Smooth muscle cell (in vitro differentiated cells): ENCODE data around the gene TBC1D5. TPM values are rescaled to one million over a fixed set of nuclear protein-coding genes. Genes with fewer than 3 reads are reported as not detected.

ENCODE experiments used
- DNase-seq: peaks from one replicate; lab custom pipeline; 2025; ENCODE audit not compliant: unreplicated experiment; lab: John Stamatoyannopoulos, UW
- H2AFZ ChIP-seq: fragments of 200-600 bp; sonication (generic); 2 replicates; pipeline ENCODE4 v1.6.0; 2016; ENCODE audit warnings: antibody characterized with exemption, low read depth, mild to moderate bottlenecking
- H3F3A ChIP-seq: fragments of 200-600 bp; sonication (generic); 2 replicates; pipeline ENCODE4 v1.6.0; 2017; ENCODE audit warnings: antibody characterized with exemption, low read depth
- H3K27ac ChIP-seq: fragments of 200-600 bp; sonication (generic); 2 replicates; pipeline ENCODE4 v1.5.1; 2016; ENCODE audit warnings: low read depth, mild to moderate bottlenecking
- H3K27me3 ChIP-seq: fragments of 200-600 bp; sonication (generic); 2 replicates; pipeline ENCODE4 v1.6.1; 2016; ENCODE audit warnings: low read depth, mild to moderate bottlenecking
- H3K36me3 ChIP-seq: fragments of 200-600 bp; sonication (generic); 2 replicates; pipeline ENCODE4 v1.5.1; 2016; ENCODE audit warnings: low read depth
- H3K4me1 ChIP-seq: fragments of 200-600 bp; sonication (generic); 2 replicates; pipeline ENCODE4 v1.5.1; 2016; ENCODE audit warnings: low read depth
- H3K4me2 ChIP-seq: fragments of 200-600 bp; sonication (generic); 2 replicates; pipeline ENCODE4 v1.6.0; 2016; ENCODE audit warnings: mild to moderate bottlenecking
- H3K4me3 ChIP-seq: fragments of 200-600 bp; sonication (generic); 2 replicates; pipeline ENCODE4 v1.5.1; 2016; ENCODE audit warnings: mild to moderate bottlenecking
- H3K79me2 ChIP-seq: fragments of 200-600 bp; sonication (generic); 2 replicates; pipeline ENCODE4 v1.6.0; 2016; ENCODE audit warnings: low read depth, mild to moderate bottlenecking
- H3K9ac ChIP-seq: fragments of 200-600 bp; sonication (generic); 2 replicates; pipeline ENCODE4 v1.6.0; 2016; ENCODE audit warnings: low read depth
- H3K9me3 ChIP-seq: fragments of 200-600 bp; sonication (generic); replicated peaks from 2 replicates; pipeline ENCODE4 v1.5.1; 2016; ENCODE audit warnings: low read depth
- H4K20me1 ChIP-seq: fragments of 200-600 bp; sonication (generic); 2 replicates; pipeline ENCODE4 v1.6.0; 2016; ENCODE audit warnings: low read depth
- WGBS: methylation state at CpG from one replicate; pipeline ENCODE4 v1.1.7; 2016; ENCODE audit warnings: low lambda C conversion rate; 5-methylcytosine and 5-hydroxymethylcytosine counted together
- polyA plus RNA-seq: library from polyadenylated mRNA; unstranded; fragments of >200 nt; fragmentation: Nextera tagmentation; extraction: Ambion mirVana; gene quantifications from 2 replicates; pipeline ENCODE4 v1.2.1, GENCODE V29; 2016
- total RNA-seq: library from RNA; depleted of rRNA; stranded (reverse); fragments of >200 nt; gene quantifications from 2 replicates; pipeline ENCODE4 v1.2.3, GENCODE V29; 2014
- TF ChIP-seq, protein P1 (sequence below): fragments of 200-600 bp; sonication (generic); IDR thresholded peaks from 2 replicates; pipeline ENCODE4 v1.5.1; 2017; ENCODE audit warnings: borderline replicate concordance, mild to moderate bottlenecking, antibody characterized with exemption; ENCODE audit not compliant: insufficient read depth, poor library complexity, severe bottlenecking

TBC1D5 gene
- total and polyA plus RNA-seq, 2 experiments from 2014 or later = 14.6 to 35.3 TPM

DNA sequence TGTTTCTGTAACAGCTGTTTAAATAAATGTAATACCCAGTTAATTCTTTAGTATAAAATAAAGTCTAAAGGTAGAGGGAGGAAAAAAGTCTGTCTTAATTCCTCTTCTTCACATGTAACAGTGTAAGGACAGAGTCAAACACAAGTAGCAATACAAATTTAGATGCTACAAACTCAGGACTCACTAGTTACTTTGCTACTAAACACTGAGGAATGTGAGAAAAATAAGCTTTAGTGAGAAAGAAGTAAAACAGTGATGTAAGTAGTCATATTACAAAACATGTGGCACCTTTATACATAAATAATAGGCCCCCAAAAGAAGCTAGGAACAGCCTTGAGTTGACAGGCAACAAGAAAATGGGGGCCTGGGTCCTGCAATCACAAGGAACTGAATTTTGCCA lies 113.0 kb downstream of the TBC1D5 start:
- no peaks in the 10 kb centered on the region for H3K79me2 ChIP-seq
- H3K4me1 ChIP-seq = peaks cover 23% of the 10 kb centered on the region
- H3K9ac ChIP-seq = no peak overlapping the region
- TF ChIP-seq, protein P1, sequence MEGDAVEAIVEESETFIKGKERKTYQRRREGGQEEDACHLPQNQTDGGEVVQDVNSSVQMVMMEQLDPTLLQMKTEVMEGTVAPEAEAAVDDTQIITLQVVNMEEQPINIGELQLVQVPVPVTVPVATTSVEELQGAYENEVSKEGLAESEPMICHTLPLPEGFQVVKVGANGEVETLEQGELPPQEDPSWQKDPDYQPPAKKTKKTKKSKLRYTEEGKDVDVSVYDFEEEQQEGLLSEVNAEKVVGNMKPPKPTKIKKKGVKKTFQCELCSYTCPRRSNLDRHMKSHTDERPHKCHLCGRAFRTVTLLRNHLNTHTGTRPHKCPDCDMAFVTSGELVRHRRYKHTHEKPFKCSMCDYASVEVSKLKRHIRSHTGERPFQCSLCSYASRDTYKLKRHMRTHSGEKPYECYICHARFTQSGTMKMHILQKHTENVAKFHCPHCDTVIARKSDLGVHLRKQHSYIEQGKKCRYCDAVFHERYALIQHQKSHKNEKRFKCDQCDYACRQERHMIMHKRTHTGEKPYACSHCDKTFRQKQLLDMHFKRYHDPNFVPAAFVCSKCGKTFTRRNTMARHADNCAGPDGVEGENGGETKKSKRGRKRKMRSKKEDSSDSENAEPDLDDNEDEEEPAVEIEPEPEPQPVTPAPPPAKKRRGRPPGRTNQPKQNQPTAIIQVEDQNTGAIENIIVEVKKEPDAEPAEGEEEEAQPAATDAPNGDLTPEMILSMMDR = no peak
- H3K9me3 ChIP-seq = no peaks in the 10 kb centered on the region
- H3K27ac ChIP-seq = no peak overlapping the region
- H3K4me2 ChIP-seq = no peak overlapping the region
- H3K4me3 ChIP-seq = no peak overlapping the region
- no peaks in the 10 kb centered on the region for H3K36me3 ChIP-seq
- no peak overlapping the region for H2AFZ ChIP-seq
- no peak for DNase-seq
- no peaks in the 10 kb centered on the region for H3F3A ChIP-seq
- peaks cover 60% of the 10 kb centered on the region for H4K20me1 ChIP-seq
- H3K27me3 ChIP-seq = no peaks in the 10 kb centered on the region

DNA sequence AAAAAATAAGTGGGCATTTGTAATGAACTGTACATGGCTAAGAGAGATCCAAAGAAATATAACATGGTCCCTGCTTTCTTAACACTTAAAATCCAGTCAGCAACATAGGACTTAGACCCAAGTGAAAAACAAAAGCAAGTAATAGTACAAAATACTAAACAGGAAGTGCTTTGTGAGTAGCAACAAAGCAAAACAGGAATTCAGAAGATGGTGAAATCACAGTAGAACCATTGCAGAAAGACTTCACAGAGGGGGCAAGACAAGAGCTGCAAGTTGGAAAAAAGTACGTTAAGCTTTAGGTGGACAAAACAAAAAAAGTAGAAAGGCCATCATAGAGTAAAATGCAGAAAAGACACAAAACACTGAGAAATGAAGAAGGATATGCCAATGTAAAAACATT lies 116.0 kb downstream of the TBC1D5 start:
- WGBS = 76% methylated on average over 1 of the region's 1 CpG

DNA sequence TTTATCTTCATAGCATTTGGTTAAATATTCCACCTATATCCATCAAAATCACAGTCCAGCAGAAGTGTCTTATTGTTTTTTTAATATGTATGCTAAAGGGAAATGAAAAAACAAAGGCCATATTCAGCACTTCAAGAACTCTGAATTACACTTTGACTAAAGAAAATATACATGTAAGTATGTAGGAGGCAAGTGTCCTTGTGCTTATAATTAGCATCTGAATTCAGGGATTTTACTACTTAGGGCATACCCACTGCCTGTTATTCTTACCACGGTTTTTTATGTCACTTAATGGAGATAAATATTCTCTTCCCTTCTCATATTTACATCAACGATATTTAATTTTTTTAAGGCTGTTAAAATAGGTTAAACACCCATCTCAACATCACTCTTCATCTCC lies 117.3 kb downstream of the TBC1D5 start:
- Histone ChIP-seq H3K36me3 (no peaks in the 10 kb centered on the region), H3K27me3 (no peaks in the 10 kb centered on the region), H2AFZ (no peak overlapping the region), H3K4me2 (no peak overlapping the region), H3K4me1 (peaks cover 14% of the 10 kb centered on the region), H3K27ac (no peak overlapping the region), H4K20me1 (peaks cover 39% of the 10 kb centered on the region), H3F3A (no peaks in the 10 kb centered on the region), H3K79me2 (no peaks in the 10 kb centered on the region), H3K4me3 (no peak overlapping the region), H3K9me3 (no peaks in the 10 kb centered on the region), H3K9ac (no peak overlapping the region)
- WGBS = 56% methylated on average over 2 of the region's 2 CpGs
- TF ChIP-seq, protein P1 = no peak
- no peak for DNase-seq

More for the DNA sequence above, 116.0 kb downstream of the TBC1D5 start:
- Histone ChIP-seq H3K9ac (no peak overlapping the region), H3K4me2 (no peak overlapping the region), H3K4me1 (peaks cover 14% of the 10 kb centered on the region), H3F3A (no peaks in the 10 kb centered on the region), H3K9me3 (no peaks in the 10 kb centered on the region), H3K4me3 (no peak overlapping the region), H3K79me2 (no peaks in the 10 kb centered on the region), H3K36me3 (no peaks in the 10 kb centered on the region), H3K27ac (no peak overlapping the region), H3K27me3 (no peaks in the 10 kb centered on the region), H4K20me1 (peaks cover 49% of the 10 kb centered on the region), H2AFZ (no peak overlapping the region)
- no peak for DNase-seq
- TF ChIP-seq, protein P1 = no peak

DNA sequence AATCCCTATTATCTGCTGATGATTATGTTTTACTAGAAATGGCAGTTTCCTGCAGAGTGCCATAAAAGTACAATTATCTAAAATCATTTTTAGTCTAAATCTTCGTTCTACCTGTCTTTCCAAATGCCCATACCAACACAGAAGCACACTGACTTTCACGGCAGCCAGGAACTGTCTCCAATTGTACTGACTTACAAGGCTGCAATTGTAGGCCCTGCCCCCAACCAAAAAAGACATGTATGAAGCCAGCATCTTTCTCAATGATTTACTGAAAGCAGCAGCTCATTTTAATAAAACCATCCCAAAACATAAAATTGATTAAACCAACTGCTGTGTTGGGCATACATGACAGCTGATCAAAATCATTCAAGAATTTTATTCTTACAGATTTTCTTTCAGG lies 119.0 kb downstream of the TBC1D5 start:
- peaks cover 14% of the 10 kb centered on the region for H3K4me1 ChIP-seq
- no peaks in the 10 kb centered on the region for H3K36me3 ChIP-seq
- H2AFZ ChIP-seq = no peak overlapping the region
- H3K27me3 ChIP-seq = no peaks in the 10 kb centered on the region
- H3K4me2 ChIP-seq = no peak overlapping the region
- H3K27ac ChIP-seq = no peak overlapping the region
- no peak overlapping the region for H3K9ac ChIP-seq
- no peaks in the 10 kb centered on the region for H3F3A ChIP-seq
- H3K79me2 ChIP-seq = no peaks in the 10 kb centered on the region
- DNase-seq = no peak
- no peak overlapping the region for H3K4me3 ChIP-seq
- WGBS = 95% methylated on average over 2 of the region's 2 CpGs
- peaks cover 24% of the 10 kb centered on the region for H4K20me1 ChIP-seq
- TF ChIP-seq, protein P1 = no peak
- H3K9me3 ChIP-seq = no peaks in the 10 kb centered on the region
